Measurements from ENCODE around the gene TRAF6.

- TF ChIP-seq, protein P1, sequence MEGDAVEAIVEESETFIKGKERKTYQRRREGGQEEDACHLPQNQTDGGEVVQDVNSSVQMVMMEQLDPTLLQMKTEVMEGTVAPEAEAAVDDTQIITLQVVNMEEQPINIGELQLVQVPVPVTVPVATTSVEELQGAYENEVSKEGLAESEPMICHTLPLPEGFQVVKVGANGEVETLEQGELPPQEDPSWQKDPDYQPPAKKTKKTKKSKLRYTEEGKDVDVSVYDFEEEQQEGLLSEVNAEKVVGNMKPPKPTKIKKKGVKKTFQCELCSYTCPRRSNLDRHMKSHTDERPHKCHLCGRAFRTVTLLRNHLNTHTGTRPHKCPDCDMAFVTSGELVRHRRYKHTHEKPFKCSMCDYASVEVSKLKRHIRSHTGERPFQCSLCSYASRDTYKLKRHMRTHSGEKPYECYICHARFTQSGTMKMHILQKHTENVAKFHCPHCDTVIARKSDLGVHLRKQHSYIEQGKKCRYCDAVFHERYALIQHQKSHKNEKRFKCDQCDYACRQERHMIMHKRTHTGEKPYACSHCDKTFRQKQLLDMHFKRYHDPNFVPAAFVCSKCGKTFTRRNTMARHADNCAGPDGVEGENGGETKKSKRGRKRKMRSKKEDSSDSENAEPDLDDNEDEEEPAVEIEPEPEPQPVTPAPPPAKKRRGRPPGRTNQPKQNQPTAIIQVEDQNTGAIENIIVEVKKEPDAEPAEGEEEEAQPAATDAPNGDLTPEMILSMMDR (IDR thresholded peaks at IDR 0.05) = no peak
- no peak for TF ChIP-seq POLR2A (IDR thresholded peaks at IDR 0.05)
- no peak for TF ChIP-seq POLR2AphosphoS5 (IDR thresholded peaks at IDR 0.05)
These were observed 48.7 kb upstream of the TRAF6 start for GRCh38 chr11:36558571-36559413.

Measured in breast epithelium (tissue), 3 donors.